CD4-positive, alpha-beta T cell treated with Interleukin-12 subunit alpha and Interleukin-12 subunit beta, for 1 hour (primary cell): ENCODE measurements around the gene ZNF66.
A peak's percentile ranks its signal among the peaks of the same experiment; 100 is the strongest.
"Not testable (repeated sequence)": the region's sequence is repeated elsewhere in the genome, so short reads cannot be mapped to it uniquely, and the experiment has no call there.

Experiments
- DNase-seq: peaks from one replicate; pipeline ENCODE4 v3.0.0-alpha.2; 2020

ZNF66 gene

DNA sequence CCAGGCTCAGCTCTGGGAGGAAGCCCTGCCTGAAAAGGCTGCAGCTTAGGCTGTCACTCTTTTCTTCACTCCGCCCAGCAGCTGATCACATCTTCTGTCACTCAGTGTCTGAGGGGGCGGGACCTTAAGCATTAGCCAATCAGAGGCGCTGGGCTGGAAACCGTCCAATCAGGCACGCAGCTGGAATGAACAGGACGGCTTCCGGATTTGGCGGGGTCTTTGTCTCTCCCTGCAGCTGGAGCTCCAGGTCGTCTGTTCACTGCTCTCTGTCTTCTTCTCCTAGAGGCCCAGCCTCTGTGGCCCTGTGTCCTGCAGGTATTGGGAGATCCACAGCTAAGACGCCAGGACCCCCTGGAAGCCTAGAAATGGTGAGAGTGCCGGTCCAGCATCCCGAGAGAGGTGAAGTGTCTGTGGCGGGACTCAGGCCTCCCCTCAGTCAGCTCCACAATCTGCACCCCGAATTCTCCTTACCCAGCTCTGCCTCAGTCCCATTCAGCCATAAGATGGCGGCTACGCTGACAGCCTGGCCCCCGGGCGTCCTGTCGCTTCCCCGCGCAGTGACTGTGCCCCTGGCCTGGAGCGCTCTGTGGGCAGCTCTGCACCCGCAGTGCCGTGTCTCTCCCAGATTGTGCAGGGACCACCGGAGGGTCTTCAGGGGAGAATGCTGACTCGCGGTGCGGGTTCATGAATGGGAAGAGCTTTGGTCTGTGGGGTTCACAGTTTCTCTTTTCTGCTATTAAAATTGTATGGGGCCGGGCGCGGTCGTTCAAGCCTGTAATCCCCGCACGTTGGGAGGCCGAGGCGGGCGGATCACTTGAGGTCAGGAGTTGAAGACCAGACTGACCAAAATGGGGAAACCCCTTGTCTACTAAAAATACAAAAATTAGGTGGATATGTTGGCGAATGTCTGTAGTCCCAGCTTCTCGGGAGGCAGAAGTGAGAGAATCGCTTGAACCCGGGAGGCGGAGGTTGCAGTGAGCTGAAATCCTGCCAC, at the start of gene ZNF66:
Gene ZNF66, plus strand, starts transcription at position 222 of the 994 bp plus-strand sequence. Its CDS starts 144 bp downstream, at position 366.
- DNase-seq = peak; percentile 96

GRCh38 chr19:20750169-20750568, 25.9 kb upstream of the ZNF66 start:
- not testable (repeated sequence) for DNase-seq

GRCh38 chr19:20752291-20752690, 23.8 kb upstream of the ZNF66 start:
- DNase-seq = not testable (repeated sequence)

- not testable (repeated sequence) for DNase-seq
These were observed 6.8 kb upstream of the ZNF66 start for GRCh38 chr19:20769225-20769736.

GRCh38 chr19:20787786-20788185, 11.7 kb downstream of the ZNF66 start:
- DNase-seq = no peak

GRCh38 chr19:20791806-20792205, 15.7 kb downstream of the ZNF66 start:
- DNase-seq = no peak

DNA sequence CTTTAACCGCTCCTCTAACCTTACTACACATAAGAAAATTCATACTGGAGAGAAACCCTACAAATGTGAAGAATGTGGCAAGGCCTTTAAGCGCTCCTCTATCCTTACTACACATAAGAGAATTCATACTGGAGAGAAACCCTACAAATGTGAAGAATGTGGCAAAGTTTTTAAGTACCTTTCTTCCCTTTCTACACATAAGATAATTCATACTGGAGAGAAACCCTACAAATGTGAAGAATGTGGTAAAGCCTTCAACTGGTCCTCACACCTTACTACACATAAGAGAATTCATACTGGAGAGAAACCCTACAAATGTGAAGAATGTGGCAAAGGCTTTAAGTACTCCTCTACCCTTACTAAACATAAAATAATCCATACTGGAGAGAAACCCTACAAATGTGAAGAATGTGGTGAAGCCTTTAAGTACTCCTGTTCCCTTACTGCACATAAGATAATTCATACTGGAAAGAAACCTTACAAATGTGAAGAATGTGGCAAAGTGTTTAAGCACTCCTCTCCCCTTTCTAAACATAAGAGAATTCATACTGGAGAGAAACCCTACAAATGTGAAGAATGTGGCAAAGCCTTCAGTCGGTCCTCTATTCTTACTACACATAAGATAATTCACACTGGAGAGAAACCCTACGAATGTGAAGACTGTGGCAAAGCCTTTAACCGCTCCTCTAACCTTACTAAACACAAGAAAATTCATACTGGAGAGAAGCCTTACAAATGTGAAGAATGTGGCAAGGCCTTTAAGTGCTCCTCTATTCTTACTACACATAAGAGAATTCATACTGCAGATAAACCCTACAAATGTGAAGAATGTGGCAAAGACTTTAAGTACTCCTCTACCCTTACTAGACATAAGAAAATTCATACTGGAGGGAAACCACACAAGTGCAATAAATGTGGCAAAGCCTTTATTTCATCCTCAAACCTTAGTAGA, 30.5 kb downstream of the ZNF66 start:
- DNase-seq = not testable (repeated sequence)

DNA sequence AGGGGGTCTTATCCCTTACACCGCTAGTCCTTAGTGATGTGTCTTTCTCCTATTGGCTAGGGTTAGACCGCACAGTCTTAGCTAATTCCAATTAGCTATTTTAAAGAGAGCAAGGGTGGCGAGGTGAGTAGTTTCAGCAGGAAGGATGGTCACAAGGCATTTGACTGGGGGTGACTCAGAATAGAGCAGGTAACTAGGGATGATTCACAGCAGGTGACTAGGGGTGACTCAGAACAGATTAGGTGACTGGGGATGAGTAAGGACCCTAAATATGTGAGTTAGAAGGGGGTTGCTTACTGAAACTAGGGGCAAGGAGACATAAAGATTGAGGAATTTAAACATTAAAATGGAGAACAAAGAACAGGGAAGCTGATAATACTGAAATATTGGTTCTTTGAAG, 64.3 kb downstream of the ZNF66 start:
- DNase-seq = no peak
